ENCODE results near the gene CAPN2. TPM values are rescaled to one million over a fixed set of nuclear protein-coding genes. Genes with fewer than 3 reads are reported as not detected.
"Not testable (repeated sequence)": the region's sequence is repeated elsewhere in the genome, so short reads cannot be mapped to it uniquely, and the experiment has no call there.

Gene CAPN2
- total RNA-seq, 2 donors from 2014 or later: 88.5 to 156 TPM

- Histone ChIP-seq H3K27me3 (replicated peaks; ENCODE audit: insufficient read depth) (no peaks in the 10 kb centered on the region), H3K27ac (peak overlapping the region; percentile 72 to 75), H3K9me3 (no peaks in the 10 kb centered on the region), H3K4me1 (replicated peaks) (peaks cover 16% of the 10 kb centered on the region), H3K4me3 (no peak overlapping the region), H3K36me3 (no peaks in the 10 kb centered on the region)
- intact Hi-C loops (cut with DNase I): no loop called here
- WGBS: 38% methylated on average over 14 of the region's 14 CpGs
- peak; percentile 78 for DNase-seq (ENCODE audit: low spot score)
- TF ChIP-seq POLR2AphosphoS5 (IDR thresholded peaks at IDR 0.05) (peak; percentile 83), POLR2A (IDR thresholded peaks at IDR 0.05) (no peak)
Measured at GRCh38 chr1:223738465-223739365, 26.4 kb downstream of the CAPN2 start.

GRCh38 chr1:223739366-223740037, 27.2 kb downstream of the CAPN2 start:
- Histone ChIP-seq H3K27me3 (replicated peaks; ENCODE audit: insufficient read depth) (no peaks in the 10 kb centered on the region), H3K4me3 (no peak overlapping the region), H3K36me3 (no peaks in the 10 kb centered on the region), H3K4me1 (replicated peaks) (peaks cover 11% of the 10 kb centered on the region), H3K9me3 (no peaks in the 10 kb centered on the region), H3K27ac (peak overlapping the region; percentile 72 to 75)
- TF ChIP-seq POLR2AphosphoS5 (IDR thresholded peaks at IDR 0.05) (peak; percentile 30), CTCF (IDR thresholded peaks at IDR 0.05) (no peak), POLR2A (IDR thresholded peaks at IDR 0.05) (no peak)
- DNase-seq (ENCODE audit: low spot score): peak; percentile 46
- intact Hi-C loops (cut with DNase I): no loop called here
- WGBS: 37% methylated on average over 7 of the region's 7 CpGs

- peak; percentile 43 for TF ChIP-seq POLR2AphosphoS5 (IDR thresholded peaks at IDR 0.05)
- H3K4me3 ChIP-seq; intact Hi-C loops (cut with DNase I); H3K9me3 ChIP-seq; H3K27me3 ChIP-seq (replicated peaks; ENCODE audit: insufficient read depth); H3K36me3 ChIP-seq: not testable (repeated sequence)
- H3K4me1 ChIP-seq (replicated peaks): peaks cover 11% of the 10 kb centered on the region
- peak; percentile 54 for DNase-seq (ENCODE audit: low spot score)
- 39% methylated on average over 10 of the region's 10 CpGs for WGBS
- H3K27ac ChIP-seq: peak overlapping the region; percentile 72 to 75
Measured at GRCh38 chr1:223740038-223740736, 27.8 kb downstream of the CAPN2 start.

- intact Hi-C loops (cut with DNase I): no loop called here
- Histone ChIP-seq H3K9me3 (no peaks in the 10 kb centered on the region), H3K36me3 (no peaks in the 10 kb centered on the region), H3K4me3 (no peak overlapping the region), H3K4me1 (replicated peaks) (peaks cover 11% of the 10 kb centered on the region), H3K27ac (no peak overlapping the region), H3K27me3 (replicated peaks; ENCODE audit: insufficient read depth) (no peaks in the 10 kb centered on the region)
- WGBS: 92% methylated on average over 6 of the region's 6 CpGs
- no peak for DNase-seq (ENCODE audit: low spot score)
- no peak for TF ChIP-seq CTCF (IDR thresholded peaks at IDR 0.05)
- no peak for TF ChIP-seq POLR2AphosphoS5 (IDR thresholded peaks at IDR 0.05)
- TF ChIP-seq POLR2A (IDR thresholded peaks at IDR 0.05): no peak
Measured at GRCh38 chr1:223741861-223742260, 29.5 kb downstream of the CAPN2 start.

- Histone ChIP-seq H3K36me3 (no peaks in the 10 kb centered on the region), H3K4me1 (replicated peaks) (peaks cover 8% of the 10 kb centered on the region), H3K27me3 (replicated peaks; ENCODE audit: insufficient read depth) (no peaks in the 10 kb centered on the region), H3K27ac (no peak overlapping the region), H3K9me3 (no peaks in the 10 kb centered on the region), H3K4me3 (no peak overlapping the region)
- WGBS: 80% methylated on average over 9 of the region's 9 CpGs
- TF ChIP-seq POLR2A (IDR thresholded peaks at IDR 0.05): no peak
- TF ChIP-seq POLR2AphosphoS5 (IDR thresholded peaks at IDR 0.05): no peak
- no peak for TF ChIP-seq CTCF (IDR thresholded peaks at IDR 0.05)
- intact Hi-C loops (cut with DNase I): no loop called here
- no peak for DNase-seq (ENCODE audit: low spot score)
Measured at GRCh38 chr1:223742856-223743517, 30.6 kb downstream of the CAPN2 start.

Data from prostate gland (tissue), 2 donors.